HG03196 (cell line): Measurements from ENCODE around the gene LPIN1.
"Not testable (repeated sequence)": the region's sequence is repeated elsewhere in the genome, so short reads cannot be mapped to it uniquely, and the experiment has no call there.

Source experiments
- ATAC-seq: cut with Tn5 transposase; IDR thresholded peaks from one replicate; pipeline ENCODE4 v1.9.1; 2021; ENCODE audit not compliant: unreplicated experiment

The LPIN1 gene

DNA sequence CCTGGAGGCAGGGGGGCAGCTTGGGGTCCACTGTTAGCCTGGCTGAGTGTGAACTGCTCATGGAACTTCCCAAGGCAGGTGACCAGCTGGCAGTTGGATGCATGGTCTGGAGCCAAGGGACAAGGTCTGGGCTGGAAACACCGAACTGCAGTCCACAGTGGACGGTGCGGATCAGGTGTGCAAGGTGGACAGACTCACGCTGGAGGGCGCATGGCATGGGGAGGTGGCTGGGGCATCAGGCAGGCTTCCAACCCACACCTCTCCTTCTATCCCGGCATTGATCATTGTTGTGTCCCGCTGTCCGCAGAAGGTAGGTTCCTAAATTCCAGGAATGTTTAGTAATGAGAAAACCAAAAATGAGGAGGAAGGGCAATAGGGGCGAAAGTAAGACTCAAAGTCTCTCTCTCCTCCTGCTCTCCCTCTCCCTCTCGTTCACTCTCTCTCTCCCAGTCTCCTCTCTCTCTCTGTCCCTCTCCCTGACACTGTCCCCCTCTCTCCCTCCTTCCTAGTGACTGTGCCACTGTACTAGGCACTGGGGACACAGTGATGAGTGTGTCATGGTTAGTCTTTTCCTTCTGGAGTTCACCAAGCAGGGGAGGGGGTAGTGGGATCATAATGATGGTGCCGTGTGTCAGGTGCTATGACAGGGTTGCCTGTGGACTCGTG is 30.3 kb upstream of the LPIN1 start:
- no peak for ATAC-seq

DNA sequence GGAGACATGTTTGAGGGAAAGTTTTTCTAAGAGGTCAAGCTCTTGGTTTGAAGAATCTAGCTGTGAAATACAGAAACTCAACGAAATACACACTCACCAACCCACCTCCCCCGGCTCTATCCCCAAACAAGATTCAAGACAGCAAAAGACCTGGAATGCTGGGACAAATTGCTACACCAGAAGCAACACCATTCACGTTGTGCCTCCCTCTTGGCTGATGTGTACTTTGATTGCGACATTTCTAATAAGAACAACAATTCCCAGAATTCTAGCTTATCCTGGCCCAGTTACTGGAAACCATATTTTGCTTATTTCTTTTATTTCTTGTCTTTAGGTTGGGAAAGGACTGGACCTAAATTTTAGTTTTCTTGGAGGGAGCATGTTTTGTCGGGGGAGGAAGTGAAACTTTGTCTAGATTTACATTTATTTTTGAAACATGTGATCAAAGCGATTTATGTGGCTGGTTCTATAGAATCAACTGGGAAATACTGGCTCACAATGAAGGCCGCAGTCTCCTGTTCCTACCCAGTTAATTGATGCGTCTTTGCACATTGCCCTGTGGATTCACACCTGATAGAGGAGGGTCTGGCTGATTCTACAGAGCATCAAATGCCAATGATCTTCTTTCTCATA is 29.6 kb upstream of the LPIN1 start:
- ATAC-seq, result no peak

DNA sequence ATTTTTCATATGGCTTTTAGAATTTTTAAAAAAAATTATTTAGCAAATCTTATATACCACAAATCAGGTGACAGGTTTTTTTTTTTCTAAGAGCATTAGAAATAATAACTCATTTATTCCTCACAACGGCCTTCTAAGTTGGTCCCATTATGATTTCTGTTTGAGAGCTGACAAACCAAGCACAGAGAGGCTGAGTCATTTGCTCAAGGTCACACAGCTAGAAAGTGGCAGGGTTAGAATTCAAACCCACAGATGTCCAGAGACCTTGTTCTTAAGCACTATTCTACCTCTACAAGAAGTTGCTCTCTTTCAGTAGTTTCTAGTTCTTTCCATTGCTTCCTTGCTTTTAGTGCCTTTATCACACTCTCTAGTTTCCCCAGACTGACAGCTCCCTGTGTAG is 28.8 kb upstream of the LPIN1 start:
- ATAC-seq, result no peak

DNA sequence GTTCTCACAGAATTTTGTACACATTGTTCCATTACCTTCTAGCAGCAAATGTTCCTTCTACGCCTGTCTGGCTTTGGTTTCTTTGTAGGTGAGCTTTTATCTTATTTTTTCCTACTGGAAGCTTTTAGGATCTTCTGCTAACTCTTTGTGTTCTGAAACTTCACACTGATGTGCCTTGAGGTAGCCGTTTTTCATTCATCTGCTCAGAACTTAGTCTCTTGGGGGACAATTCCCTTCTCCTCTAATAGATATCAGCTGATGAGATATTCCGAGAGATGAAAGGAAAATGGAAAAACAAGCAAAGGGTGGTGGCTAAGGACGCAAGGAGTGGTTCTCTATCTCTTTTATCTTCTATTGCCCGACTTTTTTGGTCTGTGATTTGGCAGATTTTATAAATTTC is 27.8 kb upstream of the LPIN1 start:
- no peak for ATAC-seq

DNA sequence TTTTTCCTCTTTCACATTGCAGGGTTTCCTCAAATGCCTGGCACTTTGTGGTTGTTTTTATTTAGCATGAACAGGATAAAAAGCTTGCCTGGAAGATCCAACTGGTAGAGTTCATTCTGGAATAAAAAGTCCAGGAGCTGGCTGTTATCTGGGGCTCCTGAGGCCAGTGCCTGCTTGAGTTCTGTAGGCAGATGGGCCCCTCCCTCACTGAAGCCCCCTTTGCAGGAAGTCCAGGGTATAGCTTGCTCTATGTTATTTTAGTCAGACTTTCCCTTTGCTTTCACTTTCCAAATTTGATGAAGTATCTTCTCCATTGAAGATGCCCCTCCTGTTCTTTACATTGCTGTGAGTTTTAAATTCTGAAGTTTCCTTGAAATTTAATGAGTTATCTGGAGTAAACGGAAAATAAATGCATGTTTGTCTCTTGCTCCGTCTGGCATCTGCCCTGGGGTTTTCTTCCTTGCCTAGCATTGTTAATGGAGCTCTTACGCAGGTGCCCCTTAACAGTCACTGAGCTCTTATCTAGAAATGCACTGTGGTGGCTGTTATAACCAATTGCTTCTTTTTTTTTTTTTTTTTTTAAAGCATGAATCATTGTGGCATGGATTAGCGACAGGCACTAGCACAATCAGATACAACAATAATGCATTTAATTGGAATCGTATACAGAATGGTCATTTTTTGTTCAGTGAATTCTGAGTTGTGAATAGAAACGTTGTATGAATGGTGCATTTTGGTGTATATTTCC is 27.0 kb upstream of the LPIN1 start:
- ATAC-seq, result no peak

DNA sequence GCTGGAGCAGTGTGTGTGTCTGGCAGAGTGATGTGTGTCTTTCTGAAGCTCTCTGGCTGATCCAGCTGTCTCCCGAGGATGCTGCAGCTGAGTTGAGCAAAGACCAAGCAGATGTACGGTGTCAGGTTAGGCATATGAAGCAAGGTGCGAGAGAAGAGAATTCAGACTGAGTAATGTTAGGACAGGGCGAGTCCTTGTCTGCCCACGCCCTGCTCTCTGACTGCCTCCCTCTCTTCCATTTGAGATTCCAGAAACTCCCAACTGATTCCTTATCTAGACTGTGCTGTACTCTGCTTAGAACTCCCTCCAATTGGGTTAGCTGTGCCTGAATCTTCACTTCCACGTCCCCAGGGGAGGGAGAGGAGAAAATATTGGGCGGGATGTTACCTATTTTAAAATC is 25.7 kb upstream of the LPIN1 start:
- ATAC-seq, result no peak

DNA sequence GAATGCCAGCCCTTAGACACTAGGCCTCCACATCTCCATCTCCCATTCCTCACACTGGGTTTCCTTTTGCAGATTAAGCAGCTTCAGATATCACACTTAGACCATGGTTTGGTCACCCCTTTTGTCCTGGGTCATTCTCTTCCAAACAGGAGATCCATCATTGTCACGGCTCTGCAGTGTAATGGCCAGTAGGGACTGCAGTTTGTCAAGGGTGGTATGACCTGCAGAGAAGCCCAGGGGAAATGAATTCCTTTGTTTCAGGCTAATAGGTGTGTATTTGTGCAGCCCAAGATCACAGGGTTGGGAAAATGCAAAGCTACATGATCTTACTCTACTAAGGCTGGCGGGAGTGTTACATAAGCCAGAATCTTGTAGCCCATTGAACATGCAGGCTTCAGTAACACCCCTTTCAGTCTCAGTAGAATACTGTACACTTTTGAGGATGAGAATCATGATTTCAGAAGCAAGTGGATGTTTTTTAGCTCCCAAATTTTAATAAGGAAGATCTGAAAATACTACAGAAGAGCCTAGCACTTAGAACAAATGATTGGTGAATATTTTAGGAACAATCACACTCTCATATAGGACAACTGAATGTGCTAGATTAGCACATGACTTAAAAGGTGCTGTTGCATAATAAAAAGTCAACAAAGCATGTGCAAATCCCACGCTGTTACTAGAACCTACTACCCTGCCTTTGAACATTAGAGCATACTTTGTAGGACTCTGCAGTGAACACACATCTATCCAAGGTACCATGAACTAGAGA is 24.0 kb upstream of the LPIN1 start:
- ATAC-seq, result no peak

DNA sequence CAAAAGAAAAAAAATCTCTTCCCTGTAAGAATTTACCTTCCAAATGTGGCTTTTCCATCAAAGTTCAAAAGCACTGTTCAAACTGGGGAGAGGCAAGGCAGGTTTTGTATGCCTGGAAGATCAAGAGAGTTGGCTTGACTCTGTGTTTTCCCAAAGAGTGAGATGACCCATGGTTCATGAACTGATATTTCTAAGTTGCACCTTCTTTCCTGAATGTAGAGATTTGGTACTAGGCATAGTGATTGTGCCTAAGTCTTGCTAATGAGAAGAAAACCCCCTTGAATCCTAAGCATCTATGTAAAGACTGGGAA is 23.4 kb upstream of the LPIN1 start:
- ATAC-seq, result no peak

DNA sequence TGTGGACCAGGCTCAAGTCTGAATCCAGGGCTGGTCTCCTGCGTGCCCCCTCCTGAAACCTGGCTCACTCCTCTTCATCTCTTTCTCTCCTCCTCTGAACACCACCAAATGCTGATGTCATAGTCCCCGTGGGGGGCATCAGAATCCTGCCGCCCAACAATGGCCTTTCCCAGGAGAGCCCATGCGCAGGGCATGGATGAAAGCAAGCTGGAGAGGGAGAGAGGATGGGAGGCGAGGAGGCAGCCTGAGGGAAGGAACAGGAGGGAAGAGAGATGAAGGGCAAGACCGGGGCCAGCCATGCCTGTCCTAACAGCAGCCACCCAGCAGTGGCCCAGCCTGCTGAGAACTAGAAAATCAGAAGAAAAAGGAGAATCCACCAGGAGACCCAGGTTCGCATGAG is 22.3 kb upstream of the LPIN1 start:
- no peak for ATAC-seq

DNA sequence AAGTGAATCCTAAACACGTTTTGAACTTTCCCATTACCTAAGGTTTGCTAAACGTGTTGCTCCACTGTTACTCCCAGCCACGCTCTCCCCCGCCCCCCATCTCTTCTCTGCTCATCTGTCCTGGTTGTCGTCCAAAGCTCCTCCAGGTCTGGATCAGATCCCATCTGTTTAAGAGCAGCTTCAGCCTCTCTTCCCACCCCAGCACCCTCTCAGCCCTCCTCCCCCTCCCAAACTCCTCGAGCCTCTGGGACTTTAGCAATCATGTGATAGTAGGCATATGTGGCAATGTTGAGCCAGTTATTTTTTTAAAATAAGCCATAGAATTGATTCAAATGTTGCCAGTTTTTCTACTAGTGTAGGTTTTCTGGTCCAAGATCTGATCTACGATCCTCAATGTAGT is 20.0 kb upstream of the LPIN1 start:
- no peak for ATAC-seq

DNA sequence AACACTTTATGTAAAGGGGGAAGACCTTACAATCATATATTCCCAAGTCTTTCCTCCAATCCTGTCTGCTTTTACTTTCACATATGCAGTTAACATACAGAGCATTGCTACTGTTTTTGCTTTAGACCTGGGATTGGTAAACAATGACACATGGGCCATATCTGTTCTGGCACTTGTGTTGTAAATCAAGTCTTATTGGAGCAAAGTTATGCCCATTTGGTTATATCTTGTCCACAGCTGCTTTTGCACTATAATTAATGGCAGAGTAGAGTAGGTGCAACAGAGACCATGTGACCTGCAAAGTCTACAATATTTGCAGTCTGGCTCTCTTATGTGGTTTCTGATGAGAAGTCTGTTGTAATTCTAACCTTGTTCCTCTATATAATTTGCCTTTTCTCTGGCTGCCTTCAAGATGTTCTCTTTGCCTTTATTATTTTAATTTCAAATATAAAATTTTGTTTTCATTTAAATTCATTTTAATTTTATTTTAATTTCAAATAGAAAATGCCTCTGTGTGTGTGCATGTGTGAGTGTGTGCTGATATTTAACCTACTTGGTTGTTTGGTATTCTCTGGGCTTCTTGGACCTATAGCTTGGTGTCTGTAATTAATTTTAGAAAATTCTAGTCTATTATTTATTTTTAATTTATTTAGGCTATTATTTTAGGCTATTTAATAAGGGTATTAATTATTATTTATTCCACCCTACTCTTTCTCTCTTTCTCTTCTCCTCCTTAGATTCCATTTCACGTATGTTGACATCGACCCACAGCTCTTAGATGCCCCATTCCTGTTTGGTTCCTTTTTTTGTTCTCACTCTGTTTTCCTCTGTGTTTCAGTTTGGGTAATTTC is 16.8 kb upstream of the LPIN1 start:
- no peak for ATAC-seq

DNA sequence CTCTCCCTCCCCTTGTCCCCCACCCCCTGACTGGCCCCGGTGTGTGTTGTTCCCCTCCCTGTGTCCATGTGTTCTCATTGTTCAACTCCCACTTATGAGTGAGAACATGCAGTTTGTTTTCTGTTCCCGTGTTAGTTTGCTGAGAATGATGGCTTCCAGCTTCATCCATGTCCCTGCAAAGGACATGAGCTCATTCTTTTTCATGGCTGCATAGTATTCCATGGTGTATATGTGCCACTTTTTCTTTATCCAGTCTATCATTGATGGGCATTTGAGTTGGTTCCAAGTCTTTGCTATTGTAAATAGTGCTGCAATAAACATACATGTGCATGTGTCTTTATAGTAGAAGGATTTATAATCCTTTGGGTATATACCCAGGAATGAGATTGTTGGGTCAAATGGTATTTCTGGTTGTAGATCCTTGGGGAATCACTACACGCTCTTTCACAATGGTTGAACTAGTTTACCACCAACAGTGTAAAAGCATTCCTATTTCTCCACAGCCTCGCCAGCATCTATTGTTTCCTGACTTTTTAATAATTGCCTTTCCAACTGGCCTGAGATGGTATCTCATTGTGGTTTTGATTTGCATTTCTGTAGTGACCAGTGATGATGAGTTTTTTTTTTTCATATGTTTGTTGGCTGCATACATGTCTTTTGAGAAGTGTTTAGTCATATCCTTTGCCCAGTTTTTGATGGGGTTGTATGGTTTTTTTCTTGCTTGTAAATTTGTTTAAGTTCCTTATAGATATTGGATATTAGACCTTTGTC is 15.0 kb upstream of the LPIN1 start:
- not testable (repeated sequence) for ATAC-seq

DNA sequence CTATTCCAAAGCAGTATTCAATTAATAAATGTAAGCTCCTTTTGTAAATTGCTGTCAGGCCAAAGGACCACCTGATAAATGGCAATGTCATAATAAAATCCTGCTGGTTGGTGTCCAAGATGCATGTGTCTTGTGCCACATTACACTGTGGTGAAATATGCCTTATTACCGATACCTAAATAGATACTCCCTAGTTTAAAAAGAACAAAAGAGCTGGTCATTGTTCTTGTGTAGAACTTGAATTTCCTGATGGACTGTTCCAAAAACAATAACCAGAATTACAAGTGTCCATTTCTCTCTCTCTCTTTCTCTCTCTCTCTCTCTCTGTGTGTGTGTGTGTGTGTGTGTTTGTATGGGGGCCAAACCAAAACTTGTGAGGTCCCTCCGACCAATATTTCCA is 13.8 kb upstream of the LPIN1 start:
- ATAC-seq, result no peak

DNA sequence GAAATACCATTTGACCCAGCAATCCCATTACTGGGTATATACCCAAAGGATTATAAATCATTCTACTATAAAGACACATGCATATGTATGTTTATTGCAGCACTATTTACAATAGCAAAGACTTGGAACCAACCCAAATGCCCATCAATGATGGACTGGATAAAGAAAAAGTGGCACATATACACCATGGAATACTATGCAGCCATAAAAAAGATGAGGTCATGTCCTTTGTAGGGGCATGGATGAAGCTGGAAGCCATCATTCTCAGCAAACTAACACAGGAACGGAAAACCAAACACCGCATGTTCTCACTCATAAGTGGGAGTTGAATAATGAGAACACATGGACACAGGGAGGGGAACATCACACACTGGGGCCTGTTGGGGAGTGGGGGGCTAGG is 8.6 kb upstream of the LPIN1 start:
- ATAC-seq, result not testable (repeated sequence)

DNA sequence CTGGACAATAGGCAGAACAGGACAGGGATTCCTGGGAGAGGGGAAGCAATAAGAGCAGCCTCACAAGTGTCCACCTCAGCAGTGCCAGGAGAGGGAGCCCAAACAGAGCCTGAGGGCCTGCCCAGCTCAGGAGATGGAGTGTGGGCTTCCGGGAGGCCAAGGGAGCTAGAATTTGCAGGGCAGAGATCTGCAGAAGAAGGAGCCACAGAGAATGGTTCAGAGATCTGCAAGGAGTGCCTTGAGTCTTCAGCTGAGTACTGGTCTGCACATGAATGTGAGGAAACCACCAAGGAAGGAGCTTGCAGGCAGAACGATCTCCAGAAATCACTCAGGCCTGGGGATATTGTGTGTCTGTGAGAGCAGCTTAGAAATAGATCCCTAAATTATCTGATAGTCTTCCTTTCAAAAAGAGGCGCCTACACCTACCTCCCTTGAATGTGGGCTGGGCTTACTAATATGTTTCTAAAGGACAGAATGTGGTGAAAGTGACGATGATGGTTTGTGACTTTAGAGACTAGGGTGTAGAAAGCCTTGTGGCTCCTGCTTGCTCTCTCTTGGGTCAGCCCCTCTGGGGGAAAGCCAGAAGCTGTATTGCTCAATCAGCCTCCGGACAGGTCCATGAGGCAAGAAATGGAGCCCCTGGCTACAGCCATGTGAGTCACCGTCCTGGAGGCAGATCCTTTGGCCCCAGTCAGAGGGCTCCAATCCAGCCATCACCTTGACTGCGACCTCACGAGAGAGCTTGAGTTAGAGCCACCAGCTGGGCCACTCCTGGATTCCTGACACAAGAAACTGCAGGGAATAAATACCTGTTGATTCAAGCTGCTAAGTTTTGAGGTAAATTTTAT is 7.6 kb upstream of the LPIN1 start:
- ATAC-seq, result peak; percentile 51

DNA sequence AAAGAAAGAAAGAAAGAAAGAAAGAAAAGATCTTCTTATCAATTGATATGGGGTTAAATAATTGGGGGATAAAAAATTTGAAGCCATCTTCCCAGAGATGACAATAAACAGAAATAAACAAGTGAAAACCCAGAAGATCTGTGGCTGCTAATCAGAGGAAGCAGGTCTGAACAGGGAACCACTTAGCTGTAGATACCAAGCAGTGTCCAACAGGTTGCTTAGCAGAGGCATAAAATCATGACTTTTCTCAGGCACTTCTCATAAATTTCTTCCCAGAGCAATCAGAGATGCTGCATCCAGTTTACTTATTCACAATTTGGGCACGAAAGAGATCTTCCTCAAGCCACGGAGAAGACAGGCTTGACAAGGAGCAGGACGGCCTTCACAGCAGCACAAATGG is 5.7 kb upstream of the LPIN1 start:
- ATAC-seq, result no peak

DNA sequence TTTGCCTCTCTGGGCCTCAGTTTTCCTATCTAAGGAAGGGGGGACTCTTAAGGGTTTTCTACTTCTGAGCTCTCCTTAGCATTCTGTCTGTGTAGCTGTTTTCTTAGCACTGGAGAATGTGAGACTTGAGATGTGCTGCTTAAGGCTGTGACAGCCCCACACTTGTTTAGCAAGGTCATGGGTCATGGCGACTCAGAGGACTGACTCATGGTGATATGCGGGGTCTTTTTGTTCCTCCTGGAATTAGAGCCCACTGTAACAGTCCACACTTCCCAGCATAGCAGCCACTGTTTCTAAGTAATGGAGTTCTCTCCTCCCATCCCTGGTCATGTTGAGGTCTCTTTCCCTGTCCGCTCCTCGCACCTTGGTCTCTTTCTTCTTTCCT is 4.1 kb upstream of the LPIN1 start:
- ATAC-seq, result no peak

DNA sequence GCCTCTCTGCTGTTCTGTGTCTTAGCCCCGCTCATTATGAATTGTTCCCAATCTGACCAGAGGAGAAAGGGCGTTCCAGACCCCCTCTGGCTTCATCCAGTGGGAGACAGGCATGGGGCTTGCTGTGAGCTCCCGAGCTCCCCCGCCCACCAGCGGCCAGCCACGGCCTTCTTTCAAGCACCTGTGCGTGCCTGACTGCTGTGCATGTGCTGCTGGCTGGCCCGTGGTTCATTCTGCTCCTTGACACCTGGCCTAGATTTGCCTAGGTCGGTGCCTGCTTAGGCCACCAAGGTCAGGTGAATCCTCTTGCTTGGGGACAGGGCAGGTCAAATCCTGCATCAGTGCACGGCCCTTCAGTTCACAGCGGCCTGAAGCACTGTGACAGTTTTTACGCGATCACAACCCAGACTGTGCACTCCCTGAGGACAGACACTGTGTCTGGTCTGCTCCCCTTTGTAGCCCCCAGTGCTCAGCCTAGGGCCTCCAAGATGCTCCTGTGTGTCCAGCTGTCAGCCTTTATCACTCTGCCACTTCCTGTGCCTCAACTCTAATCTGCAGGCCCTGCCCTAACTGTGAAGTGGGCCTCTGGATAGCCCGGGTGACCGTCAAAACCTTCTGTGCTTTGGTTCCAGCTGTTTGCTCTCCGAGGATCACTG is 3.6 kb upstream of the LPIN1 start:
- ATAC-seq, result no peak

DNA sequence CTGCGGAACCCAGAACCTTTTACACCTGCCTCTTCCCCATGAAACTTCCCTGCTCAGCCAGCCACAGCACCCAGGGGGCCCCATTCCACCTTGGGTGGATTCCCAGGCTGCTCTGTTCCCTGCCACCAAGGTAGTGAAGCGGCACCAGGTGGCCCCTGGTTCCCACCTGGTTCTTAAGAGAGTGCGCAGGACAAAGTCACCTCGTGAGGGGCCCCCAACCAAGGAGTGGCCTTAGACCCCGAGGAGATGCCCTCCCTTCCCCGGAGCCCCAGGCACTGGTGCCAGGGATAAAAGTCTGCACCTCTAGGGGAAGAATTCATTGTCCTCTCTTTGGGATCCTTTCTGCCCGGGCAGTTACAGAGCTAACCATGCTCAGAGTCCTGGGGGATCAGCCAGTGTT is 3.1 kb upstream of the LPIN1 start:
- no peak for ATAC-seq
